C4-2B (cell line): ENCODE data around the gene RNASET2.

ENCODE experiments used
- CTCF ChIP-seq: fragments of 450-650 bp; conservative IDR thresholded peaks from 2 replicates; pipeline ENCODE4 v1.5.1; 2017; ENCODE audit warnings: mild to moderate bottlenecking
- ZFX ChIP-seq: fragments of 450-650 bp; IDR thresholded peaks from 2 replicates; pipeline ENCODE4 v1.6.1; 2017

DNA sequence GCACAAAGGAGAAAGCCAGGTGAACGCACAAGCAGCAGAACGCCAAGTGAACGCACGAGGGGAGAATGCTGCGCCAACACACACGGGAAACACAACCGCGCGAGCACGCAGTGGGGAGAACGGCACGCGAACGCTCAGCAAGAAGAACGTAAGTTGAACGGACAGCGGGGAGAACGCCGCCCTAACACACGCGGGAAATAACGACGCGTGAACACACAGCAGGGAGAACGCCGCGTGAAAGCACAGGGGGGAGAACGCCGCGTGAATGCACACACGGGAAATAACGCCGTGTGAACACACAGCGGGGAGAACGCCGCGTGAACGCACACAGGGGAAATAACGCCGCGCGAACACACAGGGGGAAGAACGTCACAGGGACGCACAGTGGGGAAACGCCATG lies 54.7 kb downstream of the RNASET2 start:
- no peak for TF ChIP-seq CTCF
- no peak for TF ChIP-seq ZFX
